Measurements from ENCODE around the gene KIAA1328. TPM values are rescaled to one million over a fixed set of nuclear protein-coding genes. Genes with fewer than 3 reads are reported as not detected.
"Not testable (repeated sequence)": the region's sequence is repeated elsewhere in the genome, so short reads cannot be mapped to it uniquely, and the experiment has no call there.

The KIAA1328 gene
- total RNA-seq, 2 donors from 2014 or later: 6.1 to 14.3 TPM

- not testable (repeated sequence) for H3K9me3 Mint-ChIP-seq; H3K4me1 Mint-ChIP-seq (ENCODE audit: low read depth in 2 of 2); DNase-seq (ENCODE audit: low spot score); H3K36me3 Mint-ChIP-seq; ATAC-seq; H3K4me3 Mint-ChIP-seq; H3K27ac Mint-ChIP-seq; H3K27me3 Mint-ChIP-seq
Observed at GRCh38 chr18:36873826-36874225, 44.9 kb downstream of the KIAA1328 start.

GRCh38 chr18:36879796-36880195 is 50.9 kb downstream of the KIAA1328 start:
- H3K4me3 Mint-ChIP-seq; H3K27me3 Mint-ChIP-seq; H3K36me3 Mint-ChIP-seq; DNase-seq (ENCODE audit: low spot score); ATAC-seq; H3K27ac Mint-ChIP-seq; H3K9me3 Mint-ChIP-seq; H3K4me1 Mint-ChIP-seq (ENCODE audit: low read depth in 2 of 2): not testable (repeated sequence)

DNA sequence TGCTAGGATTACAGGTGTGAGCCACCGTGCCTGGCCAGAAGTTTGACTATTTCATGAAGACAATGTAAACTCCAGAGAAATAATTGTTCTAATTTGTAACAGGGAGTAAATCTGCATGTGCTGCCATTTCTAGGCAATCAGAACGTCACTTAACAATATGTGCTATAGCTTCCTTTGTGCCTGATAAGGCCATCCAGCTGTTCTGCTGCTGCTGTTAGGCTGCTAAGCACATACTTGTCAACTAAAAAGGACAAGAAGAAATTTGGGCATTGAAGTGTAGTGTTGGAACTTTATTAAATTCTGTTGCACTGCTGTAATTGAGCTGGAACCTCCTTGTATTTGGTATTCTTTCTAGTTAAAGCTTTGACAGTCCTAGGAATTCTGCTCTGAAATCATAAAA is 57.1 kb downstream of the KIAA1328 start:
- ATAC-seq (no peak), DNase-seq (ENCODE audit: low spot score) (no peak)
- H3K4me1 Mint-ChIP-seq (ENCODE audit: low read depth in 2 of 2): peaks cover 0 to 3% of the 10 kb centered on the region in 2 donors
- H3K9me3 Mint-ChIP-seq: no peaks in the 10 kb centered on the region
- no peaks in the 10 kb centered on the region for H3K27me3 Mint-ChIP-seq
- H3K36me3 Mint-ChIP-seq: no peaks in the 10 kb centered on the region
- H3K4me3 Mint-ChIP-seq: no peak overlapping the region
- H3K27ac Mint-ChIP-seq: no peak overlapping the region

- ATAC-seq (no peak), DNase-seq (ENCODE audit: low spot score) (no peak)
- no peaks in the 10 kb centered on the region for H3K27me3 Mint-ChIP-seq
- no peaks in the 10 kb centered on the region for H3K36me3 Mint-ChIP-seq
- no peaks in the 10 kb centered on the region for H3K9me3 Mint-ChIP-seq
- no peak overlapping the region for H3K27ac Mint-ChIP-seq
- H3K4me1 Mint-ChIP-seq (ENCODE audit: low read depth in 2 of 2): peaks cover 0 to 3% of the 10 kb centered on the region in 2 donors
- H3K4me3 Mint-ChIP-seq: no peak overlapping the region
Observed at GRCh38 chr18:36887114-36887513, 58.2 kb downstream of the KIAA1328 start.

DNA sequence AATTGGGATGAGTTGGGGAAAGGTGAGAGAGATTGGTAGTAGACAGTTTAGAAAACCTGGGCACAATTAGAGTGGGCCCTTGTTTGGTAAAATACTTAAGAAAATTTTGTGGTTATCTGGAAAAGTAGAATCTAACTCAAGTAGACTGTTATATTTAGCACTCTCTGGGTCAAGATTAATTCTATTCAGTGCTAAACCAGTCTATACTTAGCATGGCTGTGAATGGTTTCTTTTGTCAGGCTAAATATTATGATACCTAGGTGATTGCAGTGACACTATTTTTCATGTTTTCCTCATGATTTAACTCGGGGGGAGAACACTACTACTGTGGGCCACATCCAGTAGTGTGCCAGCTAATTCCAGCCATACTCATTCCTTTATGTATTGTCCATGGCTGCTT is 58.9 kb downstream of the KIAA1328 start:
- Mint-ChIP-seq H3K4me1 (ENCODE audit: low read depth in 2 of 2) (peaks cover 0 to 3% of the 10 kb centered on the region in 2 donors), H3K27ac (no peak overlapping the region), H3K36me3 (no peaks in the 10 kb centered on the region), H3K27me3 (no peaks in the 10 kb centered on the region), H3K4me3 (no peak overlapping the region), H3K9me3 (no peaks in the 10 kb centered on the region)
- DNase-seq (ENCODE audit: low spot score) (no peak), ATAC-seq (no peak)

DNA sequence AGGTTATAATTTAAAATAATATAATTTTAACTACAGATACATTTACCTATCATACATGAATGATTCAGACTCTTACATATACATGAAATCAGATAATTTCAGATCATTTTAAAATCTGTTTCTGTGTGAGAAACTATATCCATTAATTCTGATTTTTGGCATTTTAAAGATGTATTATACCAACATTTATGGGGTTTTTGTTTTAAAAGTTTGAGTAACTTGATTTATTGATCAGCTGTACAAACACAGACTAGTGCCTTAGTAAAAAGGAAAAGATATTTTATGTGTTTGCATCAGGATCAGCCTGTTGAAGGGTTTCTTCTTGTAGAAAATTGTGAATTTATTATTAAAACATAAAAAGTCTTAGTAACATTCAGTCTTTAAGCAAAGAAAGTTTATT is 59.9 kb downstream of the KIAA1328 start:
- H3K9me3 Mint-ChIP-seq: no peaks in the 10 kb centered on the region
- H3K27me3 Mint-ChIP-seq: no peaks in the 10 kb centered on the region
- H3K4me3 Mint-ChIP-seq: no peak overlapping the region
- DNase-seq (ENCODE audit: low spot score) (no peak), ATAC-seq (no peak)
- peaks cover 0 to 3% of the 10 kb centered on the region in 2 donors for H3K4me1 Mint-ChIP-seq (ENCODE audit: low read depth in 2 of 2)
- no peak overlapping the region for H3K27ac Mint-ChIP-seq
- no peaks in the 10 kb centered on the region for H3K36me3 Mint-ChIP-seq

DNA sequence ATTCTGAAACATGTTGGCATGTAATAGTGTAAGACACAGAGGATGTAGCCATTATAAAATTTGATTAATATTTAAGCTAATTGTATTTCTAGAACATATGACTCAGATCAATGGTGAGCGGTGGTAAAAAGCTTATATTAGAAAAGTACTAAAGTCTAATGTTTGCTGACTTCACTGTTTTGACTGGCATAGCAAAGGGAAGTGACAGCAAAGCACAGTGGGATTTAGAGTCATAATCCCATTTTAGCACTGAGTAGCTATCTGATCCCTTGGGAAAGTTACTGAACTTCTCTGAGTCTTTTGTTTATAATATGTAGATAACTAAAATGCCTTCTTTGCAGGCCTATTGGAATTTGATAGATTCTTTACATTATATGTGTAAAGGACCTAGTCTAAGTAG is 60.4 kb downstream of the KIAA1328 start:
- ATAC-seq (no peak), DNase-seq (ENCODE audit: low spot score) (no peak)
- peaks cover 0 to 3% of the 10 kb centered on the region in 2 donors for H3K4me1 Mint-ChIP-seq (ENCODE audit: low read depth in 2 of 2)
- H3K9me3 Mint-ChIP-seq: no peaks in the 10 kb centered on the region
- H3K27me3 Mint-ChIP-seq: no peaks in the 10 kb centered on the region
- H3K36me3 Mint-ChIP-seq: no peaks in the 10 kb centered on the region
- no peak overlapping the region for H3K4me3 Mint-ChIP-seq
- no peak overlapping the region for H3K27ac Mint-ChIP-seq

DNA sequence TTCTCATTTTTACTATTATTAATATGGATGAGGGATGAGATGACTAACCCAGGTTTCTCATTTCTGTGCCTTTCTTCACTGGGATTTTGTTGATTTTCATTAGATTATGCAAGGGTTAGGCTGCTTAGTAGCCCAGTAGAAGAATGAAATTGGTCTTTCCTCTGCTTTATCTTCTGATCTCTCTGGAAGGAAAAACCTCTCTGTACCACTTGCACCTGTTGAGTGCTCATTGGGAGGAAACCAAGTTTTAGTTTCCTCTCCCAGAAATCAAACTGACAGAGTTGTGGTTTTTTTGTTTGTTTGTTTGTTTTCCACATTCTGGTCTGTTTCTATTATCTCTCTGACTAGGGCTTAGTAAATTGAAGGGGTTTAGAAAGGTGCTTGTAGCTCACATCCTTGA is 60.8 kb downstream of the KIAA1328 start:
- H3K4me3 Mint-ChIP-seq: no peak overlapping the region
- H3K27me3 Mint-ChIP-seq: no peaks in the 10 kb centered on the region
- H3K4me1 Mint-ChIP-seq (ENCODE audit: low read depth in 2 of 2): peaks cover 0 to 3% of the 10 kb centered on the region in 2 donors
- DNase-seq (ENCODE audit: low spot score) (no peak), ATAC-seq (no peak)
- no peaks in the 10 kb centered on the region for H3K9me3 Mint-ChIP-seq
- H3K27ac Mint-ChIP-seq: no peak overlapping the region
- H3K36me3 Mint-ChIP-seq: no peaks in the 10 kb centered on the region

DNA sequence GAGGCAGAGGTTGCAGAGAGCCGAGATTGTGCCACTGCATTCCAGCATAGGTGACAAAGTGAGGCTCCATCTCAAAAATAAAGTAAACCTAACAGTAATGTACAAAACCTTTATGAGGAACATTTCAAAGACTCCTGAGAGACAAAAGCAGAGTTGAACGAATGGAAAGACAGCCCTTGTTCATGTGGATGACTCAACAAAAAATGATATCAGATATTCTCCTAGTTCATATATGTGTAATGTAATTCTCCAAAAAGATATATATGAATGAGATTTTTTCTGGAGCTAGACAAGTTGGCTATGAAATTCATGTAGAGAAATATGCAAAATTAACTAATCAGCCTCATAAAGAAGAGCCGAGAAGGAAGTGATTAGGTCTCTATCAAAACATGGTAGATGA is 61.7 kb downstream of the KIAA1328 start:
- Mint-ChIP-seq H3K27ac (no peak overlapping the region), H3K27me3 (no peaks in the 10 kb centered on the region), H3K4me1 (ENCODE audit: low read depth in 2 of 2) (peaks cover 0 to 3% of the 10 kb centered on the region in 2 donors), H3K4me3 (no peak overlapping the region), H3K36me3 (no peaks in the 10 kb centered on the region), H3K9me3 (no peaks in the 10 kb centered on the region)
- ATAC-seq (no peak), DNase-seq (ENCODE audit: low spot score) (no peak)

GRCh38 chr18:36893227-36893626 is 64.3 kb downstream of the KIAA1328 start:
- Mint-ChIP-seq H3K27ac (no peak overlapping the region), H3K9me3 (no peaks in the 10 kb centered on the region), H3K27me3 (no peaks in the 10 kb centered on the region), H3K4me1 (ENCODE audit: low read depth in 2 of 2) (peaks cover 0 to 3% of the 10 kb centered on the region in 2 donors), H3K4me3 (no peak overlapping the region), H3K36me3 (no peaks in the 10 kb centered on the region)
- ATAC-seq (no peak), DNase-seq (ENCODE audit: low spot score) (no peak)

GRCh38 chr18:36895606-36896005 is 66.7 kb downstream of the KIAA1328 start:
- Mint-ChIP-seq H3K9me3 (no peaks in the 10 kb centered on the region), H3K27ac (no peak overlapping the region), H3K4me1 (ENCODE audit: low read depth in 2 of 2) (no peaks in the 10 kb centered on the region), H3K36me3 (peaks cover 8% of the 10 kb centered on the region), H3K27me3 (no peaks in the 10 kb centered on the region), H3K4me3 (no peak overlapping the region)
- ATAC-seq: no peak
- no peak for DNase-seq (ENCODE audit: low spot score)

DNA sequence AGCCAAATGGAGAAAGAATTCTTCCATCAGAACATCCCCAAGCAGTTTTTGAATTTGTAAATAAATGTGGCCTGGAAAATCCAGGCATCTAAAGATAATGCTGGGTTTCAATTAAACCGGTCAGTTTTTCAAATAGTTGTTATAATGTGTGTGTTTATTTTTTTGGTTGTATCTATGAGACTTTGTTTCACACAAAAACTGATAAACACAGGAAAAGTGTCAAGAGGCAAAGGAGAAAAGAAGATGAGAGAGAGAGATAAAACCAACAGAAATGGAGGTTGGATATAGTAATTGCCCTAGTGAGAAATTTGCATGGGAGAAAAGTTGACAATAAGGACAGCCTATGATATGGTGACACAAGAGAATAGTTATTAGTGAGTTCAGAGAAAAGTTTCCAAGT is 68.3 kb downstream of the KIAA1328 start:
- DNase-seq (ENCODE audit: low spot score) (no peak), ATAC-seq (no peak)
- Mint-ChIP-seq H3K36me3 (peaks cover 8% of the 10 kb centered on the region), H3K9me3 (no peaks in the 10 kb centered on the region), H3K27me3 (no peaks in the 10 kb centered on the region), H3K4me3 (no peak overlapping the region), H3K27ac (no peak overlapping the region), H3K4me1 (ENCODE audit: low read depth in 2 of 2) (no peaks in the 10 kb centered on the region)

GRCh38 chr18:36899289-36899688 is 70.4 kb downstream of the KIAA1328 start:
- no peaks in the 10 kb centered on the region for H3K4me1 Mint-ChIP-seq (ENCODE audit: low read depth in 2 of 2)
- no peak overlapping the region for H3K27ac Mint-ChIP-seq
- DNase-seq (ENCODE audit: low spot score): no peak
- H3K27me3 Mint-ChIP-seq: no peaks in the 10 kb centered on the region
- H3K4me3 Mint-ChIP-seq: no peak overlapping the region
- H3K9me3 Mint-ChIP-seq: no peaks in the 10 kb centered on the region
- H3K36me3 Mint-ChIP-seq: peaks cover 8% of the 10 kb centered on the region
- ATAC-seq: no peak

GRCh38 chr18:36900466-36900865 is 71.5 kb downstream of the KIAA1328 start:
- Mint-ChIP-seq H3K9me3 (no peaks in the 10 kb centered on the region), H3K4me3 (no peak overlapping the region), H3K27me3 (no peaks in the 10 kb centered on the region), H3K4me1 (ENCODE audit: low read depth in 2 of 2) (no peaks in the 10 kb centered on the region), H3K36me3 (peaks cover 8% of the 10 kb centered on the region), H3K27ac (no peak overlapping the region)
- DNase-seq (ENCODE audit: low spot score) (no peak), ATAC-seq (no peak)

DNA sequence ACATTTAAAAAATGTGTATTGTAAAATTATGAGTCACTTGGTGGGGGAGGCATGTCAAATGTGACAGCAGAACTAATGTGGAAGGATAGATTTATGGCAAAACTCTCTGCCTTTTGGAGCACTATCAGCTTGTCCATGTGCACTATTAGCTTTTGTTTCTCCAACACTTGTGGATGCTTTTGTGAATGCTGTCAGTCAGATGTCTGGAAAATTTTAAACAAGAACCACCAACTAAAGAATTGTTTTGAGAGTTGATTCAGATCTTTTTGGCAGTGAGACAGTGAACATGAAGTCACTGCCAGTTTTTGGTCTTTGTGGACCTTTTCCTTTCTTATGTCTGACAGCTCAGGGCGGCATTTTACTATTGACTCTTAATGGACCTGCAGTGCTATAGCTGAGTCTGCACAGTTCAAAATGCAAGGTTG is 72.4 kb downstream of the KIAA1328 start:
- H3K27ac Mint-ChIP-seq: no peak overlapping the region
- peaks cover 8% of the 10 kb centered on the region for H3K36me3 Mint-ChIP-seq
- DNase-seq (ENCODE audit: low spot score): no peak
- no peaks in the 10 kb centered on the region for H3K27me3 Mint-ChIP-seq
- H3K9me3 Mint-ChIP-seq: no peaks in the 10 kb centered on the region
- H3K4me1 Mint-ChIP-seq (ENCODE audit: low read depth in 2 of 2): no peaks in the 10 kb centered on the region
- no peak overlapping the region for H3K4me3 Mint-ChIP-seq
- ATAC-seq: no peak

Data from natural killer cell treated with Interleukin-12 subunit alpha and Interleukin-12 subunit beta and Interleukin-15 and Interleukin-18, amount 100 ng/mL, for 72 hours (primary cell).